ENCODE measurements around the gene RAB5IF.
"Not testable (repeated sequence)": the region's sequence is repeated elsewhere in the genome, so short reads cannot be mapped to it uniquely, and the experiment has no call there.

Gene RAB5IF

GRCh38 chr20:36624068-36624943 is 18.7 kb downstream of the RAB5IF start:
- intact Hi-C loops (cut with DNase I): no loop called here
- no peak for DNase-seq

- no peak for DNase-seq
- intact Hi-C loops (cut with DNase I): no loop called here
Observed at GRCh38 chr20:36624944-36625324, 19.4 kb downstream of the RAB5IF start.

- no peak for DNase-seq
- intact Hi-C loops (cut with DNase I): no loop called here
Observed at GRCh38 chr20:36628076-36628475, 22.5 kb downstream of the RAB5IF start.

- DNase-seq: no peak
- intact Hi-C loops (cut with DNase I): no loop called here
Observed at GRCh38 chr20:36629719-36630681, 24.4 kb downstream of the RAB5IF start.

- DNase-seq: peak in 1 of 10 donors; percentile 2
- intact Hi-C loops (cut with DNase I): no loop called here
Observed at GRCh38 chr20:36631646-36632045, 26.1 kb downstream of the RAB5IF start.

- no peak for DNase-seq
- intact Hi-C loops (cut with DNase I): no loop called here
Observed at GRCh38 chr20:36632147-36632486, 26.5 kb downstream of the RAB5IF start.

GRCh38 chr20:36632487-36633284 is 27.1 kb downstream of the RAB5IF start:
- peak in 1 of 10 donors; percentile 53 for DNase-seq
- intact Hi-C loops (cut with DNase I): no loop called here

- peak in 2 of 10 donors; percentile 47 to 52 for DNase-seq
- intact Hi-C loops (cut with DNase I): no loop called here
Observed at GRCh38 chr20:36633285-36633772, 27.8 kb downstream of the RAB5IF start.

GRCh38 chr20:36634342-36634741 is 28.8 kb downstream of the RAB5IF start:
- intact Hi-C loops (cut with DNase I): no loop called here
- DNase-seq: peak in 1 of 10 donors; percentile 20

- intact Hi-C loops (cut with DNase I): not testable (repeated sequence)
- DNase-seq: peak in 1 of 10 donors; percentile 12
Observed at GRCh38 chr20:36638876-36639400, 33.4 kb downstream of the RAB5IF start.

GRCh38 chr20:36641506-36641843 is 35.9 kb downstream of the RAB5IF start:
- no peak for DNase-seq
- intact Hi-C loops (cut with DNase I): no loop called here

- intact Hi-C loops (cut with DNase I): no loop called here
- peak in 1 of 10 donors; percentile 49 for DNase-seq
Observed at GRCh38 chr20:36642136-36642535, 36.6 kb downstream of the RAB5IF start.

- intact Hi-C loops (cut with DNase I): no loop called here
- DNase-seq: peak in 1 of 10 donors; percentile 55
Observed at GRCh38 chr20:36644032-36644705, 38.6 kb downstream of the RAB5IF start.

- intact Hi-C loops (cut with DNase I): no loop called here
- DNase-seq: no peak
Observed at GRCh38 chr20:36644706-36645095, 39.1 kb downstream of the RAB5IF start.

- intact Hi-C loops (cut with DNase I): no loop called here
- DNase-seq: peak in 1 of 10 donors; percentile 46
Observed at GRCh38 chr20:36645353-36645752, 39.8 kb downstream of the RAB5IF start.

- intact Hi-C loops (cut with DNase I): no loop called here
- DNase-seq: peak in 1 of 10 donors; percentile 73
Observed at GRCh38 chr20:36645998-36646397, 40.4 kb downstream of the RAB5IF start, which contains the start of gene SLA2. Gene SLA2 (minus strand): TSS chr20:36646196. CDS start chr20:36641335, 4,861 bp downstream.

- DNase-seq: no peak
- intact Hi-C loops (cut with DNase I): no loop called here
Observed at GRCh38 chr20:36646678-36647077, 41.1 kb downstream of the RAB5IF start.

- peak in 1 of 10 donors; percentile 31 for DNase-seq
- intact Hi-C loops (cut with DNase I): no loop called here
Observed at GRCh38 chr20:36647196-36648121, 41.9 kb downstream of the RAB5IF start.

Data from posterior cingulate gyrus (tissue), 11 donors.